Measurements from ENCODE around the gene MLLT6. TPM values are rescaled to one million over a fixed set of nuclear protein-coding genes. Genes with fewer than 3 reads are reported as not detected.
A peak's percentile ranks its signal among the peaks of the same experiment; 100 is the strongest.

The MLLT6 gene
- 44.6 TPM for polyA plus RNA-seq (2012; ENCODE audit: insufficient read length, low read depth)

DNA sequence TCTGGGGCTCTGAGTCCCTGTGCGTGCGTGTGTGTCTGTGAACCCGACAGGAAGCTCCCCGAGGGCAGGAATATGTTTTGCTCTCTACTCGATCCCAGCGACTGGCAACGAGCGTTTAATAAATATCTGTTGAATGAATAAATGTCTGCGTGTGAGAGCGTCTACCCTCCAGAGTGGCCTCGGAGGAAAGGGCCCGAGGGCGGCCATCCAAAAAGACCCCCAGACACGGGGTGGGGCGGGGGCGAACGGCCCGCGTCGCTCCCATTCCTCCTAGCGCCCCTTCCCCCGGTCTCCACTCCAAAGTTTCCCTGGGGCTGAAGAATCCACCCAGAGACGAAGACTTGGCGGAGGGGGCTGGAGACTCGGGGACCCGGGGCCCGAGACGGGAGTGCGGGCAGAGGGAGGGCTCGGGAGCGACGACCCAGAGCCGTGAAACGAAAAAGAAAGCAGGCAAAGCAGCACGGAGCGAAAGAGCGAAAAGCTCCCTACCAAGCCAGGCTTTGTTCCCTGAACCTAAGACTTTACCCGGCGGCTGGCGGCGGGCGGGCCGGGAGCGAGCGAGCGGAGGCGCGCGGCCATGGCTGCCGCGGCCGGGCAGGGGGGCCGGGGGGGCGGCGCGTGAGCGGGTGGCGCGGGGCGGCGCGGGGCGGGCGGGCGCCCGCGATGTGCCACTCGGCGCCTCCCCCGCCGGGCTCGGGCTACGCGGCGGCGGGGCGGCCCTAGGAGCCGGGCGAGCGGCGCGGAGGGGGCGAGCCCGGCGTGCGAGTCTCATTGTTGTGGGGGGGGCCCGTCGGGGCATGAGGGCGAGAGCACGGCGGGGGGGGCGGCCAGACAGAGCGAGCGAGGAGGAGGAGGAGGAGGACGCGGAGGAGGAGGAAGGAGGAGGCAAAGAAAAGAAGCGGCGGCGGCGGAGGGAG lies at the start of gene MLLT6:
MLLT6 (plus strand) TSS at position 668 of the 917 bp plus-strand sequence. CDS start 360 bp downstream, outside the sequence.
- TF ChIP-seq POLR2AphosphoS5 (IDR thresholded peaks at IDR 0.05; ENCODE audit: low read depth, low read length) (peak; percentile 28; the same call in 1 of the 2 replicates), FOXP2 (optimal IDR thresholded peaks at IDR 0.05; ENCODE audit: borderline replicate concordance, extremely low read depth, extremely low read length, insufficient read depth) (peak; percentile 9), TAF1 (IDR thresholded peaks at IDR 0.05; ENCODE audit: borderline replicate concordance, insufficient read depth, low read length) (peak; percentile 72; the same call in 1 of the 2 replicates)
- TF ChIP-seq, protein P1, sequence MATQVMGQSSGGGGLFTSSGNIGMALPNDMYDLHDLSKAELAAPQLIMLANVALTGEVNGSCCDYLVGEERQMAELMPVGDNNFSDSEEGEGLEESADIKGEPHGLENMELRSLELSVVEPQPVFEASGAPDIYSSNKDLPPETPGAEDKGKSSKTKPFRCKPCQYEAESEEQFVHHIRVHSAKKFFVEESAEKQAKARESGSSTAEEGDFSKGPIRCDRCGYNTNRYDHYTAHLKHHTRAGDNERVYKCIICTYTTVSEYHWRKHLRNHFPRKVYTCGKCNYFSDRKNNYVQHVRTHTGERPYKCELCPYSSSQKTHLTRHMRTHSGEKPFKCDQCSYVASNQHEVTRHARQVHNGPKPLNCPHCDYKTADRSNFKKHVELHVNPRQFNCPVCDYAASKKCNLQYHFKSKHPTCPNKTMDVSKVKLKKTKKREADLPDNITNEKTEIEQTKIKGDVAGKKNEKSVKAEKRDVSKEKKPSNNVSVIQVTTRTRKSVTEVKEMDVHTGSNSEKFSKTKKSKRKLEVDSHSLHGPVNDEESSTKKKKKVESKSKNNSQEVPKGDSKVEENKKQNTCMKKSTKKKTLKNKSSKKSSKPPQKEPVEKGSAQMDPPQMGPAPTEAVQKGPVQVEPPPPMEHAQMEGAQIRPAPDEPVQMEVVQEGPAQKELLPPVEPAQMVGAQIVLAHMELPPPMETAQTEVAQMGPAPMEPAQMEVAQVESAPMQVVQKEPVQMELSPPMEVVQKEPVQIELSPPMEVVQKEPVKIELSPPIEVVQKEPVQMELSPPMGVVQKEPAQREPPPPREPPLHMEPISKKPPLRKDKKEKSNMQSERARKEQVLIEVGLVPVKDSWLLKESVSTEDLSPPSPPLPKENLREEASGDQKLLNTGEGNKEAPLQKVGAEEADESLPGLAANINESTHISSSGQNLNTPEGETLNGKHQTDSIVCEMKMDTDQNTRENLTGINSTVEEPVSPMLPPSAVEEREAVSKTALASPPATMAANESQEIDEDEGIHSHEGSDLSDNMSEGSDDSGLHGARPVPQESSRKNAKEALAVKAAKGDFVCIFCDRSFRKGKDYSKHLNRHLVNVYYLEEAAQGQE (IDR thresholded peaks at IDR 0.05; ENCODE audit: insufficient read depth in 1 of 2, low read depth in 2 of 2, low read length in 2 of 2): no peak

DNA sequence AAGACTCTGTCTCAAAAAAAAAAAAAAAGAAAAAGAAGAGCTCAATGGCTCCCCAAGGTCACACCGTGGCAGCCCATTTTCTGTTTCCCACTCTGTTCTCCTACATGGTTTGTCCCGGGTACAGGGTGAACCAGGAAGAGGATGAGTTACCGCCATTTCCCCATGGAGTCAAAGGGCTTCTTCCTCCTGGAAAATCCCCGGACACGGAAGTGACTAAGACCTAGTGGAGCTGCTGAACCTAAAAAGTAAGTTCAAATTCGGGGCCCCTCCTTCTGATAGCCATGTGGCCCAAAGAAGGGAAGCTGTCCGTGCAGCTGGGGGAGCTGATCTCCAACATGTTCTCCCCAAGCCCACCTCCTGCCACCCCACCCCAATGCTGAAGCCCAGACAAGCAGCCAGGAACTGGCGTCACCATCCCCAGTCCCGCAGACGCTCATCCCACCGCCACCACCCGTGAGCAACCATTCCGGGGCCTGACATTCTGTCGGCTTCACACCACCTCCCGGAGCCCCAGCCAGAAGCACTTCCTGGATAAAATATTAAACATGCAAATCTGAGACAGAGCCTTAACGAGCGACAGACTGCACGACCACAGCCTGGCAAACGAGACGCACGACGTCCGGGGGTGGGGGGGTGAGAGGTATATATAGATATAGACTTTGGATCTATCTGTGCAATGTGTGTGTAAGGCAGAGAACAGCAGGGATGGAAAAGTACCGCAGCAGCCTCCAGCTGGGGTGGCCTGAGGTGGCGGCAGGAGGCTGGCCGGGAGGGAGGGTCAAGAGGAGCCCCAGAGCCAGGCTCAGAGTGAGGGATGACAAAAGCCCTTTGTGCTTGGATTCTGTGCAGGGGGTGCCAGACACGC lies 47.9 kb upstream of the MLLT6 start:
- TF ChIP-seq POLR2AphosphoS5 (IDR thresholded peaks at IDR 0.05; ENCODE audit: low read depth, low read length) (no peak), TAF1 (IDR thresholded peaks at IDR 0.05; ENCODE audit: borderline replicate concordance, insufficient read depth, low read length) (no peak), SIN3A (IDR thresholded peaks at IDR 0.05; ENCODE audit: borderline replicate concordance, insufficient read depth, low read length) (no peak), FOXP2 (optimal IDR thresholded peaks at IDR 0.05; ENCODE audit: borderline replicate concordance, extremely low read depth, extremely low read length, insufficient read depth) (no peak)
- TF ChIP-seq, protein P1 (IDR thresholded peaks at IDR 0.05; ENCODE audit: insufficient read depth in 1 of 2, low read depth in 2 of 2, low read length in 2 of 2): no peak

DNA sequence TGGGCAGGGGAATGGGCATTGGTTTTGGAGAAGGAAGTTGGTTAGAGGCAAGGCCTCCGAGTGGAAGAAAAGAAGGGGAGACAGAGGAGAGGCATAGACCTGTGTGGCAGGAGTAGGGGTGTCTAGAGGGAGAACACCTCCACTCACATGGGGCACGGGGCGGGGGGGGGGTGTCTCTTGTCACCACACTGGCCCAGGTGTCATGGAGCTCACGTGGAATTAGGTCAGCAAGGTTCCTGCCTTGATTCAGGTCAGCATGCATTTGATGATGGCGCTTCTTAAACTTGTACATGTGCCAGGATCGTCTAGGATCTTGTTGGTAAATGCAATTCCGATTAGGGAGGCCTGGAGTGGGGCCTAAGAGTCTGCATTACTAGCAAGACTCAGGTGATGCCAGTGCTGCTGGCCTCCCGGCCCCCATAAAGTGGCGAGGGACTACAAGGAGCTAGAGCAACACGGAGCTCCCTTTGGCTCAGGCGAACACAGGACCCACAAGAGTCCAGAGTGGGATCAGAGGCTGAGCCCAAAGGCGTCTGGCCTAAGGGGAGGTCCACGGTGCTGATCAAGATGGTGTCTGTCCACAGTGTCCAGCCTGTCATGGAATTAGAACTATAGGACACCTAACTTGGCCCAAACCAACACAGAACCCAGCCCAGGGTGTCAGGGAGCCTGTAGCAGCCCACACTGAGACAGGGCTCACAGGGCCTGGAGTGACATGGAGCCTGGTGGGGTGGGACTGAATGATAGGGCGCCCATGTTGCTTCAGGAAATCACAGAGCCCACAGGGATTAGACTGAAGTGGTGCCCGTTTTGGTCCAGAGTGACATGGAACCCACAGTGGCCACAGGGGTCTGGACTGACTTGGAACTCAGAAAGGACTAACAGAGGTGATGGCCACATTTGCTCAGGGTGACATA lies 47.0 kb upstream of the MLLT6 start:
- no peak for TF ChIP-seq TAF1 (IDR thresholded peaks at IDR 0.05; ENCODE audit: borderline replicate concordance, insufficient read depth, low read length)
- TF ChIP-seq POLR2AphosphoS5 (IDR thresholded peaks at IDR 0.05; ENCODE audit: low read depth, low read length): no peak
- TF ChIP-seq FOXP2 (optimal IDR thresholded peaks at IDR 0.05; ENCODE audit: borderline replicate concordance, extremely low read depth, extremely low read length, insufficient read depth): no peak
- TF ChIP-seq SIN3A (IDR thresholded peaks at IDR 0.05; ENCODE audit: borderline replicate concordance, insufficient read depth, low read length): no peak
- TF ChIP-seq, protein P1 (IDR thresholded peaks at IDR 0.05; ENCODE audit: insufficient read depth in 1 of 2, low read depth in 2 of 2, low read length in 2 of 2): no peak

DNA sequence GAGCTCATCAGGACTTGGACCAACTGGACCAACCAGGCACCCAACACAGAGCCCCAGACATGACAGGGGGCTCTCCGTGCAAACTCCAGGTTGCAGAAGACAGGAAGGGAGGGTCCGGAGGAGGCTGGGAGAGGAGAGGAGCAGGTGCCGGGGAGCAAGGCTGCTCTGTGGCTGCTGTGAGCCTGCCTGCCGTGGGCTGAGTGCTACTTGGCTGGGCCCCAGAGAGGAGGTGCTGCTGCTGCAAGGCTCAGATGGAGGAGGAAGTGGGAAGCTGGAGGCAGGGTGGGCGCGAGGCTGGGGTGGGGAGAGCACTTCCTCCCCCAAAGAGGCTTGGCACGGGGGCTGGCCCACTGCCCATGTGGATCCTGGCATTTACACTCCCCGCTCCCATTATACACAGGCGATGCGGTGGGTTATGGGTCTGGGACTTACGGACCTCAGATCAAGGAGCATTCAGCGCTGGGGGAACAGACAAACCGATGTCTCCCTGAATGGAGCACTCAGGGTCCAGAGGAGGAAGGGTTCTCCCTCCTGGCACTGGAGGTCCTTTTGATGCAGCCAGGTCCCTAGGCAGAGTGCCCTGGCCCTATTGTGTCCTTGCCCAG lies 46.2 kb upstream of the MLLT6 start:
- TF ChIP-seq TAF1 (IDR thresholded peaks at IDR 0.05; ENCODE audit: borderline replicate concordance, insufficient read depth, low read length) (no peak), FOXP2 (optimal IDR thresholded peaks at IDR 0.05; ENCODE audit: borderline replicate concordance, extremely low read depth, extremely low read length, insufficient read depth) (no peak), SIN3A (IDR thresholded peaks at IDR 0.05; ENCODE audit: borderline replicate concordance, insufficient read depth, low read length) (no peak), POLR2AphosphoS5 (IDR thresholded peaks at IDR 0.05; ENCODE audit: low read depth, low read length) (no peak)
- TF ChIP-seq, protein P1 (IDR thresholded peaks at IDR 0.05; ENCODE audit: insufficient read depth in 1 of 2, low read depth in 2 of 2, low read length in 2 of 2): no peak
